HL-60 (cell line): ENCODE results near the gene ZNF48.
A peak's percentile ranks its signal among the peaks of the same experiment; 100 is the strongest.

Source experiments
- DNase-seq, 2 experiments: peaks; one replicate each; pipeline ENCODE4 v3.0.0-alpha.2; 2010 to 2020; ENCODE audit warnings: low read depth in 1 of 2, low spot score in 1 of 2
- H3K27ac ChIP-seq: fragments of 250-450 bp; sonication (Bioruptor Pico); replicated peaks from 2 replicates; pipeline ENCODE4 v1.5.1; 2020; ENCODE audit warnings: mild to moderate bottlenecking, moderate library complexity
- H3K27me3 ChIP-seq: fragments of 250-450 bp; sonication (Bioruptor Pico); 2 replicates; pipeline ENCODE4 v1.5.1; 2021; ENCODE audit warnings: mild to moderate bottlenecking, moderate library complexity; ENCODE audit not compliant: insufficient read depth, poor library complexity, severe bottlenecking
- H3K4me3 ChIP-seq: replicated peaks from 2 replicates; pipeline ENCODE4 v1.5.1; 2011; ENCODE audit warnings: mild to moderate bottlenecking, control low read depth, low read length; ENCODE audit not compliant: insufficient read depth
- CTCF ChIP-seq: IDR thresholded peaks from one replicate; pipeline ENCODE4 v1.5.1; 2011; ENCODE audit warnings: low read length, control low read depth, inconsistent platforms; ENCODE audit not compliant: insufficient read depth
- GABPA ChIP-seq: IDR thresholded peaks from 2 replicates; pipeline ENCODE4 v1.6.1; 2012; ENCODE audit warnings: low read depth
- POLR2AphosphoS5 ChIP-seq: IDR thresholded peaks from 2 replicates; pipeline ENCODE4 v1.6.1; 2012; ENCODE audit warnings: low read depth
- REST ChIP-seq: IDR thresholded peaks from 2 replicates; pipeline ENCODE4 v1.6.1; 2012; ENCODE audit warnings: low read depth; ENCODE audit not compliant: insufficient replicate concordance
- SPI1 ChIP-seq: IDR thresholded peaks from 2 replicates; pipeline ENCODE4 v1.6.1; 2012; ENCODE audit warnings: low read depth, mild to moderate bottlenecking, borderline replicate concordance

The ZNF48 gene

GRCh38 chr16:30418350-30419181 is 23.3 kb downstream of the ZNF48 start:
- H3K27ac ChIP-seq = peak overlapping the region; percentile 53
- DNase-seq = peak in 1 of 2 experiments; percentile 18
- H3K27me3 ChIP-seq = no peaks in the 10 kb centered on the region
- H3K4me3 ChIP-seq = peak overlapping the region; percentile 48
- TF ChIP-seq CTCF (no peak), GABPA (no peak), POLR2AphosphoS5 (no peak), REST (no peak), SPI1 (no peak)

DNA sequence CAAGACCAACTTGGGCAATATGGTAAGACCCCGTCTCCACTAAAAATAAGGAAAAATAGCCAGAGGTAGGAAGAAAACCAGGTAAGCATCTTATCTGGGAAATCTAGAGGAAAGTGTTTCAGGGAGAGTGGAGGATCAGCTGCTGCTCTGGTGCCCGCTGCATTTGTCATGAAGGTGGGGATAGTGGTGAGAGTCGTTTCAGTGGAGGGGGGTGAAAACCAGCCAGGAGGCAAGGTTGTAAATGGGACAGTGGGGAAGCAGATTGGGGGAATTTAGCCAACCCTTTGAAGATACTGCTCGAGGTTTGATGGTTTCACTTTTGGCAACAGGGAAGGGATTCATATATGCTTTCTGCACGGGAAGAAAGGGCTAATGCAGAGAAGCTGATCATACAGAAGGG is 25.8 kb downstream of the ZNF48 start:
- TF ChIP-seq SPI1 = no peak
- TF ChIP-seq GABPA = no peak
- TF ChIP-seq CTCF = no peak
- TF ChIP-seq REST = no peak
- no peak for TF ChIP-seq POLR2AphosphoS5
- H3K27me3 ChIP-seq = no peaks in the 10 kb centered on the region

DNA sequence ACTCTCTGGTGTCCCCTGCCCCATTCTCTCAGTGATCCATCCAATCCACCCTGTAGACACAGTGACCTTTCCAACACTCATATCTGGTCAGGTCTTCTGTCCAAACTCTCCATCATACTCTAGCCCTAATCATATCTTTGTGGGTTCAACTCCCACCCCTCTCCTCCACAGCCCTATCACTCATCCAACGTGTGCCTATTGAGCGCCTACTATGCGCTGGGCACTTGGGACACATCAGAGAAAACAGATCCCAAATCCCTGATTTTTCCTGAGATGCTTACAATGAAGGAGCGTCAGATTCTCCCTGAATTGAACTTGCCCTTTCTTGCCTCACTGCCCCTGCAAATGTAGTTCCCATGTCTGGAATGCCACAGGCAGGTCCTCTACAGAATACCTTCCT is 32.8 kb downstream of the ZNF48 start:
- no peaks in the 10 kb centered on the region for H3K27me3 ChIP-seq
- TF ChIP-seq SPI1 (no peak), CTCF (no peak), GABPA (no peak), POLR2AphosphoS5 (no peak), REST (no peak)
- no peak for DNase-seq
- H3K27ac ChIP-seq = no peak overlapping the region
- no peak overlapping the region for H3K4me3 ChIP-seq

More for the DNA sequence above, 25.8 kb downstream of the ZNF48 start:
- no peak overlapping the region for H3K27ac ChIP-seq
- DNase-seq = no peak
- H3K4me3 ChIP-seq = no peak overlapping the region
